ENCODE data around the gene ERICH3.

Gene ERICH3

DNA sequence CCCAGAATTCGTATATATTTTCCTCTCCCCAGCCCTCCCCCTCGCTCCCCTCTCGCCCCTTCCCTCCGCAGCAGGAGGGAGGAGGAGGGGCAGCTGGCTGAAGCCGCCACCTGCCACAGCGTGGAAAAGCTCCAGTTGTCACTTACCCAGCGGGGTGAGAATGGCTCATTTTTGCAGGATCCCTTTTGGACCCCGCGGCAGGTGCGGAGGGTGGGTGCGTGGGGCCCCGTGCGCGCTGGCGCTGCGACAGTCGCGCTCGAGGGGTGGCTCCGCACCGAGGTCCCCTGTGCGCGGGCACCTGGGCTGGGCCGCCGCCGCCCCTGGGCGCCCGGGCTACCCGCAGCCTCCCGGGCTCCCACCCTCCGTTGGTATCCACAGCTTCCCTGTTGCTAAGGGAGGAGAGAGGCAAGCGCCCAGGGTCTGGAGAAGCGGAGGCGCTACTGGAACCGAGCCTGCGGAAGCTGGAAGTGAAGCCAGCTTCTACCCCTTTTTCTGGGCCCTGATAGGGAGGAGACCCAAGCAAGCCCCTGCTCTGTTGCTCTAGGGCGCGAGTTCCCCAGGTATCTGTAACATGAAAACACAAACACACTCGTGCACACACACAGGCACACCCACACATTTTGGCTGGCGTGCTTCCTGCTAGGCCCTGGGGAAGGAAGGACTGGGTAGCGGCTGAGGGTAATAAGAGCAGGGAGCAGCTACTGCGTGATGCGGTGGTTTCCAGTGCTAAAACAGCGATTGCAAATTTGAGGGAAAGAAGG, at the start of gene ERICH3:
Gene ERICH3, minus strand, starts transcription at position 442 of the 761 bp plus-strand sequence. Its CDS starts 273 bp downstream, at position 169.
- Histone ChIP-seq H3K36me3 (ENCODE audit: low read depth) (no peaks in the 10 kb centered on the region), H3K4me3 (ENCODE audit: severe bottlenecking) (no peak within 1 kb of the TSS), H3K27me3 (ENCODE audit: insufficient read depth, poor library complexity, severe bottlenecking) (peaks cover 34% of the 10 kb centered on the region), H3K9me3 (ENCODE audit: severe bottlenecking) (no peaks in the 10 kb centered on the region), H3K4me1 (ENCODE audit: insufficient read depth, poor library complexity, severe bottlenecking) (no peaks in the 10 kb centered on the region), H3K27ac (ENCODE audit: poor library complexity, severe bottlenecking) (no peak within 1 kb of the TSS)
- TF ChIP-seq CTCF (IDR thresholded peaks at IDR 0.05; ENCODE audit: poor library complexity, severe bottlenecking): no peak
- ATAC-seq (ENCODE audit: low read depth) (no peak), DNase-seq (ENCODE audit: low spot score) (no peak)

DNA sequence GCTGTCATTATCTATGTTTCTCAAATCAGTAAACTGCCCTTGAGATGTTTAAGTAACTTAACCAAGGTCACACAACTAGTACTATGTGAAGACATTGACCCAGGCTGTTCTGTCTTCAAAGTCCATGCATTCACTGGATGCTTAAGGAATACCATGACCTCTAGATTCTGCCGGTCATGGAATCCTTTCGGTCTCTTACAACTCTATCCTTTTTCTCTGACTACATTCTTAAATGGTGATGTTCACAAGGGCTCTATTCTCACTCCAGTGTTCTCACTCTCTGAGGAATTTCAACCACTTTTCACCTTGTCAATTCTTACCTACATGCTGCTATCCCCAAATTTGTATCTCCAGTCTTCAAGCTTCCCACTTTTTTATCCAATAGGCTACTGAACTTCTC, 44.0 kb upstream of the ERICH3 start:
- Histone ChIP-seq H3K36me3 (ENCODE audit: low read depth) (peaks cover 15% of the 10 kb centered on the region), H3K27ac (ENCODE audit: poor library complexity, severe bottlenecking) (no peak overlapping the region), H3K4me3 (ENCODE audit: severe bottlenecking) (no peak overlapping the region), H3K9me3 (ENCODE audit: severe bottlenecking) (no peaks in the 10 kb centered on the region), H3K4me1 (ENCODE audit: insufficient read depth, poor library complexity, severe bottlenecking) (no peaks in the 10 kb centered on the region), H3K27me3 (ENCODE audit: insufficient read depth, poor library complexity, severe bottlenecking) (no peaks in the 10 kb centered on the region)
- TF ChIP-seq CTCF (IDR thresholded peaks at IDR 0.05; ENCODE audit: poor library complexity, severe bottlenecking): no peak
- no peak for ATAC-seq (ENCODE audit: low read depth)
- DNase-seq (ENCODE audit: low spot score): no peak

- no peaks in the 10 kb centered on the region for H3K9me3 ChIP-seq (ENCODE audit: severe bottlenecking)
- no peak for TF ChIP-seq CTCF (IDR thresholded peaks at IDR 0.05; ENCODE audit: poor library complexity, severe bottlenecking)
- ATAC-seq (ENCODE audit: low read depth): no peak
Observed at GRCh38 chr1:74716822-74717221, 43.2 kb upstream of the ERICH3 start.

GRCh38 chr1:74715806-74716205, 42.2 kb upstream of the ERICH3 start:
- Histone ChIP-seq H3K36me3 (ENCODE audit: low read depth) (peaks cover 5% of the 10 kb centered on the region), H3K27ac (ENCODE audit: poor library complexity, severe bottlenecking) (no peak overlapping the region), H3K27me3 (ENCODE audit: insufficient read depth, poor library complexity, severe bottlenecking) (no peaks in the 10 kb centered on the region), H3K9me3 (ENCODE audit: severe bottlenecking) (no peaks in the 10 kb centered on the region), H3K4me3 (ENCODE audit: severe bottlenecking) (no peak overlapping the region), H3K4me1 (ENCODE audit: insufficient read depth, poor library complexity, severe bottlenecking) (no peaks in the 10 kb centered on the region)
- no peak for TF ChIP-seq CTCF (IDR thresholded peaks at IDR 0.05; ENCODE audit: poor library complexity, severe bottlenecking)
- DNase-seq (ENCODE audit: low spot score) (no peak), ATAC-seq (ENCODE audit: low read depth) (no peak)

More at GRCh38 chr1:74716822-74717221, 43.2 kb upstream of the ERICH3 start:
- no peaks in the 10 kb centered on the region for H3K27me3 ChIP-seq (ENCODE audit: insufficient read depth, poor library complexity, severe bottlenecking)
- DNase-seq (ENCODE audit: low spot score): no peak
- no peak overlapping the region for H3K4me3 ChIP-seq (ENCODE audit: severe bottlenecking)
- peaks cover 7% of the 10 kb centered on the region for H3K36me3 ChIP-seq (ENCODE audit: low read depth)
- H3K4me1 ChIP-seq (ENCODE audit: insufficient read depth, poor library complexity, severe bottlenecking): no peaks in the 10 kb centered on the region
- H3K27ac ChIP-seq (ENCODE audit: poor library complexity, severe bottlenecking): no peak overlapping the region

DNA sequence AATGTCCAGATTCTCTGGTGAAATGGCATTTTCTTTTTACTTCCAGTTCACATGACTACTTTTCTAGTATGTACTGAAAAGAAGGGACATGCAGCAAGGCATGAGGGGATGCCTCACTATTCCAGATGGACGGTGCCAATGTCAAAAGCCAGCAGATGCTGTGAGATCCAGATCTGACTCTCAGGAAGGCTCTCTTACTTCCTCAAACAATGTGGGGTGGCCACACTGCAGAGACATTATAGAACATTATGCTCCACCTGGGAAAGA, 41.6 kb upstream of the ERICH3 start:
- ATAC-seq (ENCODE audit: low read depth): no peak
- DNase-seq (ENCODE audit: low spot score): no peak
- H3K9me3 ChIP-seq (ENCODE audit: severe bottlenecking): no peaks in the 10 kb centered on the region
- H3K27me3 ChIP-seq (ENCODE audit: insufficient read depth, poor library complexity, severe bottlenecking): no peaks in the 10 kb centered on the region
- no peak for TF ChIP-seq CTCF (IDR thresholded peaks at IDR 0.05; ENCODE audit: poor library complexity, severe bottlenecking)
- no peaks in the 10 kb centered on the region for H3K4me1 ChIP-seq (ENCODE audit: insufficient read depth, poor library complexity, severe bottlenecking)
- H3K27ac ChIP-seq (ENCODE audit: poor library complexity, severe bottlenecking): no peak overlapping the region
- no peak overlapping the region for H3K4me3 ChIP-seq (ENCODE audit: severe bottlenecking)
- peaks cover 5% of the 10 kb centered on the region for H3K36me3 ChIP-seq (ENCODE audit: low read depth)

Data from RWPE2 (cell line).